Motor neuron (in vitro differentiated cells): ENCODE results near the gene CRELD2. TPM values are rescaled to one million over a fixed set of nuclear protein-coding genes. Genes with fewer than 3 reads are reported as not detected.

Source experiments
- total RNA-seq, 8 experiments: library from RNA; unstranded; fragments of 300-600 nt; gene quantifications; 2 replicates each; pipeline versions ENCODE4 v1.2.3 to v1.2.4, GENCODE V29; 2022

Gene CRELD2
- total RNA-seq, 8 experiments from 2014 or later = 20.7 to 62.4 (median 33.3) TPM

Other genes starting within 250 kb of the CRELD2 start
- 10 to 100 TPM; 19.1 to 44.4 (median 27.5) TPM for gene BRD1, start 90.8 kb upstream of the CRELD2 start, total RNA-seq
- gene ZBED4, start 64.8 kb upstream of the CRELD2 start, total RNA-seq = 10 to 100 TPM in 7 of 8 experiments, 1 to 10 TPM in 1; 5.9 to 31.4 (median 16.9) TPM
- 10 to 100 TPM in 4 of 8 experiments, 1 to 10 TPM in 4; 4.8 to 13.1 (median 9.7) TPM for gene ALG12, start 196 bp upstream of the CRELD2 start, total RNA-seq
- gene PIM3, start 42.1 kb downstream of the CRELD2 start, total RNA-seq = 10 to 100 TPM; 10.1 to 40.6 (median 22.4) TPM
- gene IL17REL, start 94.1 kb downstream of the CRELD2 start, total RNA-seq = under 1 TPM in 5 of 8 experiments, not detected in 3; 0.07 to 0.47 (median 0.20) TPM
- under 1 TPM in 2 of 8 experiments, not detected in 6; 0.09 to 0.17 TPM for gene TTLL8, start 139.7 kb downstream of the CRELD2 start, total RNA-seq
- 10 to 100 TPM in 1 of 8 experiments, 1 to 10 TPM in 1, under 1 TPM in 6; 0.10 to 85.3 (median 0.28) TPM for gene MLC1, start 166.8 kb downstream of the CRELD2 start, total RNA-seq
- 1 to 10 TPM in 1 of 8 experiments, under 1 TPM in 7; 0.11 to 2.9 (median 0.45) TPM for gene MOV10L1, start 171.4 kb downstream of the CRELD2 start, total RNA-seq